Right renal cortex interstitium (tissue), 3 donors: ENCODE data around the gene B9D1. TPM values are rescaled to one million over a fixed set of nuclear protein-coding genes. Genes with fewer than 3 reads are reported as not detected.

Experiments
- DNase-seq, 3 donors: peaks; one replicate each; pipeline ENCODE4 v3.0.0-alpha.2; 2013; ENCODE audit warnings: low read depth in 3 of 3, low spot score in 2 of 3
- polyA plus RNA-seq, 3 donors: library from polyadenylated mRNA; unstranded; fragments of 120-200 nt; gene quantifications; one replicate each; pipeline ENCODE4 v1.2.1, GENCODE V29; 2013; ENCODE audit not compliant: insufficient read length in 3 of 3

Gene B9D1
- polyA plus RNA-seq, 3 donors, result 30.7 to 33.3 (median 31.7) TPM

DNA sequence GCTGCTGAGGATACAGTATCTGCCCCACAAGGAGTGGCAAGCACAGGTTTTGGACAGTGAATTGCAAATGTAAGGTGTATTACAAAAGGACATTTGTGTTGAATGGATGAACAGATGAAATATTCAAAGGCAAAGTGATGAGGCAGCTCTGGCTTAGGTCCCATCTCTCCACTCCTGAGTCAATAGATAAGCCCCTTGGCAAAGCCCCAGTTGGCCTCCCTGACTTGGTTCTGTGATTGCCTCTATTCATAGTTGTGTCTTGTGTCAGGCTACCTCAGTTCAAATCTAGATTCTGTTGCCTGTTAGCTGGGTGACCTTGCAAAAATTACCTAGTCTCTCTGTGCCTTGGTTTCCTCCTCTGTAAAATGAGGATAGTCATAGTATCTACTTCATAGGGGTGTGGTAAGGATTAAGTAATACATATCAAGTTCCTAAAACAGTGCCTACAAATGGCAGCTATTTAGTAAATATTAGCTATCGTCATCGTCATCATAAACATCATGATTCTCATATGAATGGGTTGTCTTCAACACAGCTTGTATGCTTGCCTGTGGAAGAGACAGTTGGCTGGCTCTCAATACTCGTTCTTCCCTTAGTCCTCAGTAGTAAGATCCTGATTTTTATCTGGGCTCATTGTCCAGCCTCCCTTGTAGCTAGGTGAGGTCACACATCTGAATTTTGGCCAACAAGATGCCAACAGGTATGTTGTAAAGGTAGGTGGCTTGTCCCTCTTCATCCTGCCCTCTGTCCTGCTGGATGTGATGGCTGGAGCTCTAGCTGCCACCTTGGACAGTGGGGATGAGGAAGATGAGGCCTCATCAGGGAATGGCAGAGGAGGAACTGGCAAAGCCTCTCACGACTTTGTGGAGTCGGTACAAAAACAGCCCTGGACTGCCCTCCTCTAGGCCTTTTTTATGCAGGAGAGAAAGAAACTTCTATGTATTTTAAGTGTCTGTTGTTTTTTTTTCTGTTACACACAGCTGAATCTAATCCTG, 26.6 kb upstream of the B9D1 start:
- DNase-seq, result no peak

DNA sequence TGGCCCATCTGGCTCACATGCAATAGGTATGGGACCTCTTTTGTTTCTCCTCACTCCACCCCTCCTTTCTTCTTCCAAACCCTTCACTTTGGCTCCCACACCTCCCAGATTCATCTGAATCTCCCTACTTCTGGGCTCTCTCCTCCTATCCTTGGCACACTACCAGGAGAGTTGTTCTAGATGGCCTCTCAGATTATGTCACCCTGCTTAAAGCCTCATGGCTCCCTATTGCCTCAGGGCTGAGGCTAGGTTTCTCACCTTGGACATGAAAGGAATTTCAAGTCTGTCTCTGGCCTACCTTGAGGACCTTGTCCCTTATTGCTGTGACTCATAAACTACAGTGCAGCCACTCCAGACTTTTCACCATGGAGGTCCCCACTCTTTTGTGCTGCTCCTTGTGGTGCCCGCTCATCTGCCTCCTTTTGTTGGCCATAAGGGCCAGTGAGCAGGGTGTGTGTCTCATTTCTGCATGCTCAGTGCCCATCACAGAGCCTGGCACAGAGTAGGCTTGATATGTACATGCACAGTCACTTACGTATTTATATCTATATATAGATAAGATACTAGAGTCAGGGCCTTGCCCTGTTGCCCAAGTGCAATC, 25.5 kb upstream of the B9D1 start:
- no peak for DNase-seq

DNA sequence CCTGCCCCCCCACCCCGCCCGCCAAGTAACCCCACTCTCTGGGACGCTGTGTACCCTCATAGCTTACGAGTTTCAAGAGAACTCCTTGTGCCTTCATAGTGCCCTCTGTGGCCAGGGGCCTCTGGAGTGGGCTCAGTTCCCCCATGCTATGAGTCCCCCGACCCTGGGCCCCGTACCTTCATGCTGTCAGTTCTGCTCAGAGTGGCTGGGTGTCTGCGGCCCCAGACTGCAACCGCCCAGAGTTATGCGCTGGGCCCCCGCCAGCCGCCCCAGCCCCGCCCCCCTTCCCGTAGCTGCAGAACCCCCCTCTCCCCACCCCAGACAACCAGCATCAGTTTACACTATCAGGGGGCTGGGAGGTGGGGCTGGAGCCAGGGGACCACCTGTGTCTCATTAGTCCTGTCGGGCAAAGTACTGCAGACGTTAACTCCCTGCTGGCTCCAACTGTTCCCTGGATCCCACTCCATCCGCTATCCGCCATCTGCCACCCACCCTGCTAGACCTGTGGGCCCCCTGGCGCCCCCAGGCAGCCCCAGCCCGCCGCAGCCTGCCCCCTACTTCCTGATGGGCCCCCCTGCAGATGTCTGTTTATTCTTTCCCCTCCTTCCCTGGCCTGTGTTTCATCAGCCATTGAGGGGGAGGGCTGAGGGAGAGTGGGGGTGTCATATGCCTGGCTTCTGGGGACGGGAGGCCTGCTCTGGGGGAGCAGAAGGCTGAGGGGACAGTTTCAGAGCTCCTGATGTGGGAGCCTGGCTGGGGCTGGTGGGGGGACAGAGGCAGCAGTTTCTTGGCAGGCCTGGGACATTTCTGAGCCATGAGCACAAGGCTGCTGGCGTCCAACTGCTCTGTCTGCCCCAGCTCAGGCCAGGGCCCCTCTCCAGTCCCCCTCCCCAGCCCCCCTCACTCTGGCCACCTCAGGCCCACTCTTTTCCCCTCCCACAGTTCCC, 24.7 kb upstream of the B9D1 start, which contains the start of gene MFAP4:
TSS of gene MFAP4 (minus strand) at position 217 of the 947 bp plus-strand sequence. CDS start at position 182, 35 bp downstream.
- DNase-seq, result no peak

DNA sequence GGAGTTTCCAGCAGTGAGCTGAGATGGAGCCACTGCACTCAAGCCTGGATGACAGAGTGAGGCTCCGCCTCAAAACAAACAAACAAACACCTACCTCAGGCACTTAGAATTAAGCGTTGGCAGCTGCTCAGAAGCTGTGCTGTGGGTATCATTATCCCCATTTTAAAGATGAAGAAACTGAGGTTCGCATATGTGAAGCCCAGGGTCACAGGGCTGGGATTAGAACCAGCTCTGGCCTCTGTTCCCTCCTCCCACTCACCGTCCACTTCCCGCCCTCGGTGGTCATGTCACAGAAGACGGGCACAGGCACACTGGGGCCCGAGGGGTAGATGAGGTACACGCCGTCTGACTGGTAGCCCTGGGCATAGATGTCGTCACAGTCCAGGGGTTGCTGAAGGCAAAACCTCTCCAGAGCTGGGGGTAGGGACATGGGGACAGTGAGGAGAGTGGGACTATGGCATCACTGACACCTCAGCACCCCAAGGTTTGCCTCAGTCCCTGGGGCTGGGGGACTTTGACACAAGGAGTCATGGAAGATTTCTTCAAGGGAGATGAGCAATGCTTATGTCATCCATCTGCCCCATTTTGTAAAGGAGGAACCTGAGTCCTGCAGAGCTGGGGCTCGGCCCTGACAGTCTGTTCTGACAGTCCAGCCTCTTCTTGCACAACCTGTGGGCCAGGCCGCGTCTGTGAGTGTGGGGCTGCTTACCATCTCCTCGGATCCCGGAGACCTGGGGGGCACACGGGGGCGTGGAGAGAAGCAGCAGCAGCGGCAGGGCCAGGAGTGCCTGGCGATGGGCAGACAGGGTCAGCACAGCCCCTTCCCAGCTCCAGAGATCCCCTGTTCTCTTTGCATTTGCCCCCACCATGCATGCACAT, 23.8 kb upstream of the B9D1 start:
- DNase-seq, result no peak

DNA sequence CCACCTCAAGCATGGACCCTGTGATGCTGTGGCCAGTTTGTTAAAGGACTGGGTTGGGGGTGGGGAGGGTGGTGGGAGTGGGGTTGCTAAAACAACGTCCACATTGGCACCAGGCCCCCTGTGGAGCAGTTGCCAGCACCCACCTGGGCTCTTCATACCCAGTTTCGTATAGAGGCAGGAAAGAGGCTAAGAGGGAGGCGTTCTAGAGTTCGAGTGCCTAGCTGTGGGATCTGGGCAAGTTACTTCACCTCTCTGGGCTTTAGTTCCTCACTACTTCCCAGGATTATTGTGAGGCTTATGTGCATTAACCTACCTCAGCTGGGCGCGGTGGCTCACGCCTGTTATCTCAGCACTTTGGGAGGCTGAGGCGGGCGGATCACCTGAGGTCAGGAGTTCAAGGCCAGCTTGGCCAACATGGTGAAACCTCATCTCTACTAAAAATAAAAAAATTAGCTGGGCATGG, 23.0 kb upstream of the B9D1 start:
- DNase-seq, result no peak

DNA sequence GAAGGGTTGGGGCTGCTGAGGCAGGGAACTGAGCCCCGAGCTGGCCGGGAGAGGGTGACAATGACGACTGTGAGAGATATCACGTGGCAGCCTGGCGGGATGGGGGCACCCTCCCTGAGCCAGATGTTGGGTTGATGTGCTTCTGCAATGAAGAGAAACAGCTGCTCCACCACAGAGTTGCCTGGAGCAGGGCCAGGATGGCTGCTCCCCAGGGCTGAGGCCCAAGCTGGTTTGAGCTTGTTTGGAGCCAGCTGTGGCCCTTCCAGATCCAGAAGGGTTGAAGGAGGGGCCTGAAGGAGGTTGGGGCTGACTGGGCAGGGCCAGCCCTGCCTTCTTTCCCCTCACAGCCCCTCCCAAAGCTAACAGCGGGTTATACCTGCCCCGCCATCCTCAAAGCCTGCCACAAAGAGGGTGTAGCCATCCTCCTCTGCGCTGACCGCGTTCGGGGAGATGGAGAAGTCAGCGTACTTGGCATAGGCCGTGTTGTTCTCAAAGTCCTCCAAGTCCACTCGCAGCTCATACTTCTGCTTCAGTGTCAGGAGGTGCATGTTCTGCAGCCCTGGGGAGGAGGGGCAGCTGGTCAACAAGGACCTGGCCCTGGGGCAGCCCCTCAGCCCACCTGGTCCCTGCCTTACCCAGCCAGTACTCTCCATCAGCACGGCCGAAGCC, 22.3 kb upstream of the B9D1 start:
- peak in 1 of 3 donors; percentile 82 for DNase-seq

DNA sequence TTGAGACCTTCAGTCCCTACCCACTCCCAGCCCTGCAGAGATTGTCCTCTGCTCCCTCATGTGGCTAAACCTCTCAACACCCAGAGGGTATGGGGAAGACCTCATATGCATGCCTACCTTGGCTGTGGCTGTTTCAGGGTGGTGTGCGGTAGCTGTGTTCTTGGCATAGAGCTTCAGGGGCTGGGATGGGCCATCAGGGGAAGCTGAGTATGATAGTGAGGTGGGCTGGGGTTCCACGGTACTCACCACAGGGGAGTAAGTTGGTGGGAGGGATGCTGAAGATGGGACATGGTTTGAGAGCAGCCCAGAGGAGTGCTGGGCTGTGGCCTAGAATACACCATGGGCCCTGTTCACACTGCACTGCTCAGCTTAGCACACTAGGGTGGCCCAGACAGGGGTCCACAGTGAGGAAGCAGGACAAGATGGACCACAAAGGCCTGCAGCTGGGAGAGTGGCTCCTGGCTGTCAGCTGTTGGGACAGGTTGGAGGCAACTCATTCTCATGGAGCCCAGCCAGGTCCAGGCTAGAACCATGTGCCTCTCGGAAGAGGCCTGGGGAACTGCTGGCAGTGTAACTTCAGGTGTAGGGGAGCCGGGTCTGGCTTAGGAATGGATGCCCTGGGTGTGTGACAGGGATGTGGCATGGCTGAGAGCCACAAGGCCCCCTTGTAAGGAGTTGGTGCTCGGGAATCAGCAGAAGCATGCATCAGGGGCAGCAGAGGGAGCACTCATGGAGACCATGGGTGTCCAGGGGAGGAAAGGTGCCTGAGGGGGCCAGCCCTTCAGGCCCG, 21.4 kb upstream of the B9D1 start:
- DNase-seq, result no peak

DNA sequence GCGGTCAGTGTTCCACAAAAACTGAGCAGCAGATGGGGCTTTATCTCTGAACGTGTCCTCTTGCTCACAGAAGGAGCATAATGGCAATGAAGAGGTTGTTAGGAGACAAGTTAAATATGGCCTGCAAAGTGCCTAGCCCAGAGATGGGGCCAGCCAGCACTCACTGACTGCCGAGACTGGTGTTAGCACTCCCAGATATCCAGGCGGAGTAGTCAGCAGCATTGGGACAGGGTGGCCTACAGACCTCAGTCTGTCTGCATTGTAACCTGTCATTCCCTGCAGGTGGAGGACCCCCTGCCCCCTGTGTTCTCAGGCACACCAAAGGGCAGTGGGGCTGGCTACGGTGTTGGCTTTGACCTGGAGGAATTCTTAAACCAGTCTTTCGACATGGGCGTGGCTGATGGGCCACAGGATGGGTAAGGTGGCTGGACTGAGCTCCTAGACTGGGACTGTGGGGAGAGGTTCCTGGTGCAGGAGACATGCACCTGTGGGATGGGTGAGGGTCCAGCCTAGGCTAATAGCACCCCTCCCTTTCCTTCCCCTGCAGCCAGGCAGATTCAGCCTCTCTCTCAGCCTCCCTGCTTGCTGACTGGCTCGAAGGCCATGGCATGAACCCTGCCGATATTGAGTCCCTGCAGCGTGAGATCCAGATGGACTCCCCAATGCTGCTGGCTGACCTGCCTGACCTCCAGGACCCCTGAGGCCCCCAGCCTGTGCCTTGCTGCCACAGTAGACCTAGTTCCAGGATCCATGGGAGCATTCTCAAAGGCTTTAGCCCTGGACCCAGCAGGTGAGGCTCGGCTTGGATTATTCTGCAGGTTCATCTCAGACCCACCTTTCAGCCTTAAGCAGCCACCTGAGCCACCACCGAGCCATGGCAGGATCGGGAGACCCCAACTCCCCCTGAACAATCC, 20.3 kb upstream of the B9D1 start:
- no peak for DNase-seq

DNA sequence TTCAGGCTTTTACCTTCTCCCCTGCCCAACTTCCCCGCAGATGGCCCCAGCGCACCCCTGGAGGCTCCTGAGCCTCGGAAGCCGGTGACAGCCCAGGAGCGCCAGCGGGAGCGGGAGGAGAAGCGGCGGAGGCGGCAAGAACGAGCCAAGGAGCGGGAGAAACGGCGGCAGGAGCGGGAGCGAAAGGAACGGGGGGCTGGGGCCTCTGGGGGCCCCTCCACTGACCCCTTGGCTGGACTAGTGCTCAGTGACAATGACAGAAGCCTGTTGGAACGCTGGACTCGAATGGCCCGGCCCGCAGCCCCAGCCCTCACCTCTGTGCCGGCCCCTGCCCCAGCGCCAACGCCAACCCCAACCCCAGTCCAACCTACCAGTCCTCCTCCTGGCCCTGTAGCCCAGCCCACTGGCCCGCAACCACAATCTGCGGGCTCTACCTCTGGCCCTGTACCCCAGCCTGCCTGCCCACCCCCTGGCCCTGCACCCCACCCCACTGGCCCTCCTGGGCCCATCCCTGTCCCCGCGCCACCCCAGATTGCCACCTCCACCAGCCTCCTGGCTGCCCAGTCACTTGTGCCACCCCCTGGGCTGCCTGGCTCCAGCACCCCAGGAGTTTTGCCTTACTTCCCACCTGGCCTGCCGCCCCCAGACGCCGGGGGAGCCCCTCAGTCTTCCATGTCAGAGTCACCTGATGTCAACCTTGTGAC, 19.4 kb upstream of the B9D1 start:
- no peak for DNase-seq

DNA sequence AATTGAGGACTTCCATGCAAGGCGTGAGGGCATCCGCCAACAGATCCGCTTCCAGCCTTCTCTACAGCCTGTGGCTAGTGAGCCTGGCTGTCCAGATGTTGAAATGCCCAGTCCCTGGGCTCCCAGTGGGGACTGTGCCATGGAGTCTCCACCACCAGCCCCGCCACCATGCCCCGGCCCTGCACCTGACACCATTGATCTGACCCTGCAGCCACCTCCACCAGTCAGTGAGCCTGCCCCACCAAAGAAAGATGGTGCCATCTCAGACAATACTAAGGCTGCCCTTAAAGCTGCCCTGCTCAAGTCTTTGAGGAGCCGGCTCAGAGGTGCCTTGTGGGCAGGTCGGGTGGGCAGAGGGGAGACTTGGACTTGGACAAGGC, 18.8 kb upstream of the B9D1 start:
- no peak for DNase-seq

DNA sequence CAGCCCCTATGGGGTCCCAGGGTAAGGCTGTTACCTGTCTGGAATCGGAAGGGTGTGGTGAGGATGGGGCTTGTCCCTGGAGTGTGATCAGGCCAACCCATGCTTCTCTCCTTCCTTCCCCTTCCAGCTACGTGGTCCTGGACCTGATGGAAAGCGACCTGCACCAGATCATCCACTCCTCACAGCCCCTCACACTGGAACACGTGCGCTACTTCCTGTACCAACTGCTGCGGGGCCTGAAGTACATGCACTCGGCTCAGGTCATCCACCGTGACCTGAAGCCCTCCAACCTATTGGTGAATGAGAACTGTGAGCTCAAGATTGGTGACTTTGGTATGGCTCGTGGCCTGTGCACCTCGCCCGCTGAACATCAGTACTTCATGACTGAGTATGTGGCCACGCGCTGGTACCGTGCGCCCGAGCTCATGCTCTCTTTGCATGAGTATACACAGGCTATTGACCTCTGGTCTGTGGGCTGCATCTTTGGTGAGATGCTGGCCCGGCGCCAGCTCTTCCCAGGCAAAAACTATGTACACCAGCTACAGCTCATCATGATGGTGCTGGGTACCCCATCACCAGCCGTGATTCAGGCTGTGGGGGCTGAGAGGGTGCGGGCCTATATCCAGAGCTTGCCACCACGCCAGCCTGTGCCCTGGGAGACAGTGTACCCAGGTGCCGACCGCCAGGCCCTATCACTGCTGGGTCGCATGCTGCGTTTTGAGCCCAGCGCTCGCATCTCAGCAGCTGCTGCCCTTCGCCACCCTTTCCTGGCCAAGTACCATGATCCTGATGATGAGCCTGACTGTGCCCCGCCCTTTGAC, 18.2 kb upstream of the B9D1 start:
- no peak for DNase-seq

DNA sequence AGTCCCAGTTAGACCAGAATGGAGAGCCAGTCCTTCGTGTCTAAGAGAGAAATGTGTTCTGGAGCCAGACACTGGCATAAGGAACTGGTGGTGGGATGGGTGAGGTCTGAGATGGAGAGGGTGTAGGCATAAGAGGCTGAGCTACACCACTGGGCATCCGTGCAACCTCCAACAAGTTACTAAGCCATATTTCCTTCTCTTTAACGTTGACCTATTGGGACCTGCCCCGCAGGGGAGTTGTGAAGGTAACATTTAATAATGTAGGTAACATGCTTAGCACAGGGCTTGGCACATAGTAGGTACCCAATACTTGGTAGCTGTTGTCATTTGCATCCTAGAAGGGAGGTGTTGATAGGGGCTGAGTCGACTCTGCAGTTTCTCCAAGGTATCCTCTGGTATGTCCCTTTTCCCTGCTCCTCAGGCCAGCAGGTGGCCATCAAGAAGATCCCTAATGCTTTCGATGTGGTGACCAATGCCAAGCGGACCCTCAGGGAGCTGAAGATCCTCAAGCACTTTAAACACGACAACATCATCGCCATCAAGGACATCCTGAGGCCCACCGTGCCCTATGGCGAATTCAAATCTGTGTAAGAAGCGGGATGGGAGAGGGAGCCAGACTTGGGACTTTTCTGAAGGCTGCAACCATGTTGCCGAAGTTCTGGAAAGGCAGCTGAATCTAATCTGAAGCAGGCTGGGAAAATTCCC, 17.0 kb upstream of the B9D1 start:
- no peak for DNase-seq

DNA sequence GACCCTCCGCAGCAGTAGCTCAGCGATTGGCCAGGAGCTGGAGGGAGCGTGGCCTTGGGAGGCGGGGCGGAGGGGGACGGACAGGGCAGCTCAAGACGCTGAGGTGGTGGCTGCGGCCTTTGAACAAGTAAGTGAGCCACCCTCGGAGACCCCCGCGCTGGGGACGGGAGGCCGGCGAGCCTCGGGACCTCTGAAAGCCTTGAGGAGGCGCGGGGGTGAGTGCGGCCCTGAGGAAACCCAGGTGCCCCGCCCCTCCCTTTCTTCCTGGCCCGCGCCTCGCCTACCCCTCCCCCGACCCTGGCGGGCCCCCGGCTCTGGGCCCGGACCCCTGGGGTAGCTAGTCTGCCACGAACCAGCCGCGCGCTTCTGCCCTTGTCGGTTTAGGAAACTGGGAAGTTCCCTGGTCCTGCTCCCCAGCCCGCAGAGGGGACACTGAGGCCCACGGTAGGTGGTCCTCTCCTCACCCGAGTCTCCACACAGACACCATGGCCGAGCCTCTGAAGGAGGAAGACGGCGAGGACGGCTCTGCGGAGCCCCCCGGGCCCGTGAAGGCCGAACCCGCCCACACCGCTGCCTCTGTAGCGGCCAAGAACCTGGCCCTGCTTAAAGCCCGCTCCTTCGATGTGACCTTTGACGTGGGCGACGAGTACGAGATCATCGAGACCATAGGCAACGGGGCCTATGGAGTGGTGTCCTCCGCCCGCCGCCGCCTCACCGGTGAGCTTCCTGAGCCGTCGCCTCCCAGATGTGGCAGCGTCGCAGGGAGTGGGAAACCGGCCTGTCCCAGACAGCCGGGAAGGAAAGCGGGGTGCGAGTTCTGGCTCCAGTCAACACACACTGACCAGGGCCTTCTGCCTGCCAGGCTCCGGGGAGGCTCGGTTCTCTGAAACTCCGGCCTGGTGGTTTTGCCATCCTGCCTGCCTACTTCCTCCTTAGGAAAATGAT, 16.2 kb upstream of the B9D1 start, which contains the start of gene MAPK7:
TSS of gene MAPK7 (plus strand) at position 83 of the 945 bp plus-strand sequence. CDS start at position 486, 403 bp downstream.
- no peak for DNase-seq
